NCI-H526 (cell line): ENCODE results near the gene KMT2B.
A peak's percentile ranks its signal among the peaks of the same experiment; 100 is the strongest.

ENCODE experiments used
- DNase-seq, 2 experiments: peaks; one replicate each; lab custom pipeline; 2025; lab: John Stamatoyannopoulos, UW

Gene KMT2B

GRCh38 chr19:35725216-35725861, 7.5 kb downstream of the KMT2B start:
- no peak for DNase-seq

DNA sequence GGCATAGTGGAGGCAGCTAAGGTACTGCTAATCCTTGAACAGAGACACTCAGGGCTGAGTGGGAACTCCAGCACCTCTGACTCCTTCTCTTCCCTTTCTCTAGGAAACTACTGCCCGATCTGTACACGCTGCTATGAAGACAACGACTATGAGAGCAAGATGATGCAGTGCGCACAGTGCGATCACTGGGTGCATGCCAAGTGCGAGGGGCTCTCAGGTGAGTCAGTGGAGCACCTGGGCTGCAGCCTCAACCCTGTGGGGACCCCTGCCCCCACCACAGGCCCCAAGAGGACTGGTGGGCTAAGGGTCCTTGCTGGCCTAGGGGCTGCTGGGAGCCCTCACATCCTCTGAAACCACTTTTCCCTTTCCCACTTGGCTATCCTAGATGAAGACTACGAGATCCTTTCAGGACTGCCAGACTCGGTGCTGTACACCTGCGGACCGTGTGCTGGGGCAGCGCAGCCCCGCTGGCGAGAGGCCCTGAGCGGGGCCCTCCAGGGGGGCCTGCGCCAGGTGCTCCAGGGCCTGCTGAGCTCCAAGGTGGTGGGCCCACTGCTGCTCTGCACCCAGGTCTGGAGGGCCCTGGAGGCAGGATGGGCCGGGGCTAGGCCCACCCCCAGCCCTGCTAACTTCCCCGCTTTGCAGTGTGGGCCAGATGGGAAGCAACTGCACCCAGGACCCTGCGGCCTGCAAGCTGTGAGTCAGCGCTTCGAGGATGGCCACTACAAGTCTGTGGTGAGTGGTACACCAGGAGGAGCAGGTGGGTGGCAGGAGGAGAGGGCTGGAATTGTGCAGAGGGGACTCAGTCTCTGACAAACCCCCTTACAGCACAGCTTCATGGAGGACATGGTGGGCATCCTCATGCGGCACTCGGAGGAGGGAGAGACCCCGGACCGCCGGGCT, 9.5 kb downstream of the KMT2B start:
- no peak for DNase-seq

- no peak for DNase-seq
These were observed 10.3 kb downstream of the KMT2B start for GRCh38 chr19:35727956-35728706.

DNA sequence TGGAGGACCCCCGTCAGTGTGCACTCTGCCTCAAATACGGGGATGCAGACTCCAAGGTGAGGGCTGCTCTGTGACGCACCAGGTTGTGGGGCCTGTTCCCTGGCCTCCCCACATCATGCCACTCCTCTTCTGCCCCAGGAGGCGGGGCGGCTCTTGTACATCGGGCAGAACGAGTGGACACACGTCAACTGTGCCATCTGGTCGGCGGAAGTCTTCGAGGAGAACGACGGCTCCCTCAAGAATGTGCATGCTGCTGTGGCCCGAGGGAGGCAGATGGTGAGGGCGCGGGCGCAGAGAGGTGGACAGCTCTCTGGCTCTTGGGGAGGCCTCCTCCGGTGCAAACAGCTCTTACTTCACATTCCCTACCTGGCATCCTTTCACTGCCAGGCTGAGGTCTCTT, 11.2 kb downstream of the KMT2B start:
- DNase-seq = no peak

- DNase-seq = no peak
These were observed 12.0 kb downstream of the KMT2B start for GRCh38 chr19:35729763-35730162.

- no peak for DNase-seq
These were observed 12.5 kb downstream of the KMT2B start for GRCh38 chr19:35730326-35730725.

- DNase-seq = no peak
These were observed 13.6 kb downstream of the KMT2B start for GRCh38 chr19:35731353-35731752.

GRCh38 chr19:35731779-35732405, 14.1 kb downstream of the KMT2B start:
- DNase-seq = no peak

- no peak for DNase-seq
These were observed 14.9 kb downstream of the KMT2B start for GRCh38 chr19:35732540-35733179.

GRCh38 chr19:35733180-35734125, 15.7 kb downstream of the KMT2B start:
- no peak for DNase-seq

DNA sequence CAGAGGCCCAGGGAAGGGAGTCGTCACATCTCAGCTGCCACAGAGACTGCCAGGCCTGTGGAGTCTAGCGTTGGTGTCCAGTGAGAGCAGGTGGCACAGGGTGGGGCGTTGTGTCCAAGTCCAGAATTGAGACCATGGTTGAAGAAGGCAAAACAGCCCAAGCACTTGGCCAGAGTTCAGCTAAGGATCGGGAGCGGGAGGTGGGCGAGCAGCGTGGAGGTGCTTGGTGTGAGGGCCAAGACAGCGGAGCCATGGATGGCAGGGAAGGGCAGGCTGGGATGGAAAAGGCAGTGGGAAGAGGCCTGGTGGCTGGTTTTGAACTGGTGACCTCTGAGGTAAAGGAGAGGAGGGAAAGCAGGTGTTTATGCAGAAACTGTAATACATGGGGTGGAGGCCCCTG, 16.5 kb downstream of the KMT2B start:
- no peak for DNase-seq

- DNase-seq = no peak
These were observed 17.1 kb downstream of the KMT2B start for GRCh38 chr19:35734889-35735288.

GRCh38 chr19:35736913-35737886, 19.4 kb downstream of the KMT2B start:
- peak in 1 of 2 experiments; percentile 26 for DNase-seq

DNA sequence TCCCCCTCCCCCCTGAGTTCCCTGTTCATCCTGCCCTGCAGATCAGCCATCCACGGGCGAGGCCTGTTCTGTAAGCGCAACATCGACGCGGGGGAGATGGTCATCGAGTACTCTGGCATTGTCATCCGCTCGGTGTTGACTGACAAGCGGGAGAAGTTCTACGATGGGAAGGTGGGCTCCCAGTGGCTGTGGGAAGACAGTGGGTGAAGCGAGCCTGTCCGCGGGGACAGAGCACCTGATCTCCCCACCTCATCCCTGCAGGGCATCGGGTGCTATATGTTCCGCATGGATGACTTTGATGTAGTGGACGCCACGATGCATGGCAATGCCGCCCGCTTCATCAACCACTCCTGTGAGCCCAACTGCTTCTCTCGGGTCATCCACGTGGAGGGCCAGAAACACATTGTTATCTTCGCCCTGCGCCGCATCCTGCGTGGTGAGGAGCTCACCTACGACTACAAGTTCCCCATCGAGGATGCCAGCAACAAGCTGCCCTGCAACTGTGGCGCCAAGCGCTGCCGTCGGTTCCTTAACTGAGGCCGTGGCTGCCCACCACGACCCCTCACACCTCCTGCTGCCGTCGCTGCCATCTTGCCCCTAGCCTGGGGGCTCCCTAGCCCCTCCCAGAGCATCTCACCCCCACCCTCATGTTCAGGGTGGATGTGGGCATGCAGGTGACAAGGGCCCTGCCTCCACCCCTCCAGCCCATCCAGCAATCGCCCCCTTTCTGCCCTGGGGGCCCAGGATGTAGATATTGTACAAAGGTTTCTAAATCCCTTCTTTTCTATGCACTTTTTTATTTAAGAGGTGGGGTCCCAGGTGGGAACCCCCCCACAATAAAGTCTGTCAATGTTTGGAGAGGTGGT, 20.5 kb downstream of the KMT2B start:
- no peak for DNase-seq

DNA sequence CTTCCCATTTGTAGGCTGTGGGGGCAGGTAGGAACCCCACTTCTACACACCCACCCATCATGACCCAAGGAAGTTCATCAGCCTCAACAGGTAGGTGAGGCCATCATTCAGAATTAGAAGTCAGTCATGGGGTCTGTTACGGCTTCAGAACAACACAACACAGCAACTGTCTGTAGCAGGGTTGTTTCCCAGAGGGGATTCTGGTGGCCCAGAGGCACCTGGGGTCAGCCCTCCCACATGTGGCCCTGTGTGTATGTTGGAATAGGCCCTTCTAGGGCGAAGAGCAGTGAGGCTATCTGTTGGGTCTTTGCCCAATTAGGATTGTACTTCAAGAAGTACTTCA, 21.1 kb downstream of the KMT2B start:
- no peak for DNase-seq

- DNase-seq = peak in 1 of 2 experiments; percentile 35
These were observed 21.7 kb downstream of the KMT2B start for GRCh38 chr19:35739275-35740107.

- DNase-seq = no peak
These were observed 22.3 kb downstream of the KMT2B start for GRCh38 chr19:35740108-35740422.
